Neural cell (in vitro differentiated cells): ENCODE measurements around the gene TMEM53.

ENCODE experiments used
- CTCF ChIP-seq: fragments of 450-650 bp; IDR thresholded peaks from 2 replicates; pipeline ENCODE4 v1.5.1; 2014; ENCODE audit warnings: antibody characterized with exemption, mild to moderate bottlenecking, moderate library complexity; ENCODE audit not compliant: poor library complexity, severe bottlenecking
- EP300 ChIP-seq: fragments of 450-650 bp; conservative IDR thresholded peaks from 2 replicates; pipeline ENCODE4 v1.6.1; 2014; ENCODE audit warnings: antibody characterized with exemption, mild to moderate bottlenecking, moderate library complexity; ENCODE audit not compliant: poor library complexity, severe bottlenecking
- EZH2 ChIP-seq: fragments of 200-600, 300-800 bp; shearing (Covaris generic), sonication (generic); IDR thresholded peaks from 2 replicates; pipeline ENCODE4 v1.6.1; 2014; ENCODE audit warnings: antibody characterized with exemption, low read length, borderline replicate concordance, mild to moderate bottlenecking; ENCODE audit not compliant: insufficient read depth, poor library complexity, severe bottlenecking
- POLR2AphosphoS5 ChIP-seq: IDR thresholded peaks from 2 replicates; pipeline ENCODE4 v1.6.1; 2012
- RAD21 ChIP-seq: fragments of 450-650 bp; conservative IDR thresholded peaks from 2 replicates; pipeline ENCODE4 v1.6.1; 2014; ENCODE audit warnings: antibody characterized with exemption, mild to moderate bottlenecking, moderate library complexity
- REST ChIP-seq: IDR thresholded peaks from 2 replicates; pipeline ENCODE4 v1.6.1; 2012; ENCODE audit warnings: borderline replicate concordance
- SMC3 ChIP-seq: fragments of 450-650 bp; conservative IDR thresholded peaks from 2 replicates; pipeline ENCODE4 v1.6.1; 2014; ENCODE audit warnings: antibody characterized with exemption, mild to moderate bottlenecking, moderate library complexity; ENCODE audit not compliant: poor library complexity
- TAF1 ChIP-seq: IDR thresholded peaks from 2 replicates; pipeline ENCODE4 v1.6.1; 2012; ENCODE audit warnings: low read depth

- no peak for TF ChIP-seq EZH2
- TF ChIP-seq CTCF: no peak
- no peak for TF ChIP-seq RAD21
- no peak for TF ChIP-seq POLR2AphosphoS5
- TF ChIP-seq EP300: no peak
- no peak for TF ChIP-seq TAF1
- TF ChIP-seq SMC3: no peak
- TF ChIP-seq REST: no peak
These were observed 32.0 kb downstream of the TMEM53 start for GRCh38 chr1:44642255-44642654.
